B cell (primary cell): ENCODE measurements around the gene ETFB.

ENCODE experiments used
- EZH2 ChIP-seq: IDR thresholded peaks from 2 replicates; pipeline ENCODE4 v1.6.1; 2012; ENCODE audit warnings: borderline replicate concordance, low read depth, mild to moderate bottlenecking, moderate library complexity, low read length; ENCODE audit not compliant: insufficient read depth, poor library complexity, severe bottlenecking
- TF ChIP-seq, protein P1 (sequence below): fragments of 200-600 bp; IDR thresholded peaks from one replicate; pipeline ENCODE4 v1.8.0; 2022; ENCODE audit warnings: antibody characterized with exemption, mild to moderate bottlenecking

DNA sequence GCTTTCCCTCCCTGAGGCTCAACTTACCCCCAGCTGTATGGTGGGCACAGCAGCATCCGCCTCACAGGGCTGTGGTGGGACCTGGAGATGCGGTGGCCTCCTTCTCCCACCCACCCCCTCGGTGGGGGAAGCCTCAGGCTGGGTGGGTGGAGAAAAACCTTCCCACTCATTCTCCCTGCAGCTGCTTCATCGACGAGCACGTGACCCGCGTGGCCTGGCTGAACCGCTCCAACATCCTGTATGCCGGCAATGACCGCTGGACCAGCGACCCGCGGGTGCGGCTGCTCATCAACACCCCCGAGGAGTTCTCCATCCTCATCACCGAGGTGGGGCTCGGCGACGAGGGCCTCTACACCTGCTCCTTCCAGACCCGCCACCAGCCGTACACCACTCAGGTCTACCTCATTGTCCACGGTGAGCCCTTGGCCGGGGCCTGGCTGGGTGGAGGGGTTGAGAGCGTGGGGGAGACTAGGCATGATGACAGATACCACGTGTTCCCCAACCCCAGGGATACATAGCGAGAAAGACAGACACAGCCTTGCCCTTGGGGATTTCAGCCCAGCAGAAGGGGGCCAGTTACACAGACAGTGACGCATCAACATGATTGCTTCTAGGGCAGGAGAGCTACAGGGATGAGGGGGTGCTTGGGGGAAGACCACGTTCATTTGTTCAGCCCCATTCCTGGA, 42.6 kb downstream of the ETFB start:
- TF ChIP-seq, protein P1, sequence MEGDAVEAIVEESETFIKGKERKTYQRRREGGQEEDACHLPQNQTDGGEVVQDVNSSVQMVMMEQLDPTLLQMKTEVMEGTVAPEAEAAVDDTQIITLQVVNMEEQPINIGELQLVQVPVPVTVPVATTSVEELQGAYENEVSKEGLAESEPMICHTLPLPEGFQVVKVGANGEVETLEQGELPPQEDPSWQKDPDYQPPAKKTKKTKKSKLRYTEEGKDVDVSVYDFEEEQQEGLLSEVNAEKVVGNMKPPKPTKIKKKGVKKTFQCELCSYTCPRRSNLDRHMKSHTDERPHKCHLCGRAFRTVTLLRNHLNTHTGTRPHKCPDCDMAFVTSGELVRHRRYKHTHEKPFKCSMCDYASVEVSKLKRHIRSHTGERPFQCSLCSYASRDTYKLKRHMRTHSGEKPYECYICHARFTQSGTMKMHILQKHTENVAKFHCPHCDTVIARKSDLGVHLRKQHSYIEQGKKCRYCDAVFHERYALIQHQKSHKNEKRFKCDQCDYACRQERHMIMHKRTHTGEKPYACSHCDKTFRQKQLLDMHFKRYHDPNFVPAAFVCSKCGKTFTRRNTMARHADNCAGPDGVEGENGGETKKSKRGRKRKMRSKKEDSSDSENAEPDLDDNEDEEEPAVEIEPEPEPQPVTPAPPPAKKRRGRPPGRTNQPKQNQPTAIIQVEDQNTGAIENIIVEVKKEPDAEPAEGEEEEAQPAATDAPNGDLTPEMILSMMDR = no peak
- no peak for TF ChIP-seq EZH2
